SU-DHL-6 (cell line): Measurements from ENCODE around the gene CNTF.
A peak's percentile ranks its signal among the peaks of the same experiment; 100 is the strongest.

Source experiments
- H2AFZ ChIP-seq: fragments of 200-600 bp; sonication (generic); 2 replicates; pipeline ENCODE4 v1.6.1; 2014; ENCODE audit warnings: low read depth, mild to moderate bottlenecking, moderate library complexity, mixed read lengths, antibody characterized with exemption, low read length; ENCODE audit not compliant: severe bottlenecking
- H3F3A ChIP-seq: fragments of 200-600 bp; shearing (Covaris generic); 2 replicates; pipeline ENCODE4 v1.6.0; 2016; ENCODE audit warnings: antibody characterized with exemption, mild to moderate bottlenecking; ENCODE audit not compliant: insufficient read depth
- H3K27ac ChIP-seq: fragments of 200-600 bp; sonication (generic); 2 replicates; pipeline ENCODE4 v1.5.1; 2016; ENCODE audit warnings: low read depth, mild to moderate bottlenecking, low read length, moderate library complexity, mixed read lengths
- H3K27me3 ChIP-seq: fragments of 200-600 bp; sonication (generic), shearing (Covaris generic); 2 replicates; pipeline ENCODE4 v1.6.0; 2014; ENCODE audit warnings: mild to moderate bottlenecking, low read length
- H3K36me3 ChIP-seq: fragments of 200-600 bp; sonication (generic); 2 replicates; pipeline ENCODE4 v1.6.1; 2014; ENCODE audit warnings: mild to moderate bottlenecking, low read length, mixed read lengths
- H3K4me2 ChIP-seq: fragments of 300-600, 200-600 bp; shearing (Covaris generic), sonication (generic); 2 replicates; pipeline ENCODE4 v1.6.0; 2014; ENCODE audit warnings: low read length, low read depth, mild to moderate bottlenecking; ENCODE audit not compliant: poor library complexity, severe bottlenecking
- H3K4me3 ChIP-seq: fragments of 200-600 bp; sonication (generic); 2 replicates; pipeline ENCODE4 v1.5.1; 2014; ENCODE audit warnings: antibody characterized with exemption, low read length, mild to moderate bottlenecking, mixed read lengths; ENCODE audit not compliant: insufficient read depth, poor library complexity, severe bottlenecking
- H3K79me2 ChIP-seq: fragments of 200-600 bp; sonication (generic); 2 replicates; pipeline ENCODE4 v1.6.1; 2014; ENCODE audit warnings: mild to moderate bottlenecking, low read length, moderate library complexity; ENCODE audit not compliant: insufficient read depth
- H3K9ac ChIP-seq: fragments of 200-600 bp; sonication (generic); 2 replicates; pipeline ENCODE4 v1.7.0; 2014; ENCODE audit warnings: mild to moderate bottlenecking, low read length
- H3K9me2 ChIP-seq: fragments of 200-600 bp; sonication (generic); replicated peaks from 2 replicates; pipeline ENCODE4 v1.6.1; 2014; ENCODE audit warnings: low read length; ENCODE audit not compliant: insufficient read depth
- H3K9me3 ChIP-seq: fragments of 200-600 bp; sonication (generic); 2 replicates; pipeline ENCODE4 v1.6.1; 2014; ENCODE audit warnings: low read length, mixed read lengths; ENCODE audit not compliant: insufficient read depth
- H4K20me1 ChIP-seq: fragments of 200-600 bp; sonication (generic); 2 replicates; pipeline ENCODE4 v1.6.1; 2014; ENCODE audit warnings: low read depth, mild to moderate bottlenecking, antibody characterized with exemption, low read length, moderate library complexity, mixed read lengths
- CTCF ChIP-seq: fragments of 200-600 bp; sonication (generic); IDR thresholded peaks from one replicate; pipeline ENCODE4 v1.5.1; 2017; ENCODE audit warnings: antibody characterized with exemption, mild to moderate bottlenecking, low read length, moderate library complexity; ENCODE audit not compliant: insufficient read depth, poor library complexity, severe bottlenecking
- EZH2phosphoT487 ChIP-seq: fragments of 200-600 bp; sonication (generic), shearing (Covaris generic); conservative IDR thresholded peaks from 2 replicates; pipeline ENCODE4 v1.6.1; 2018; ENCODE audit warnings: mild to moderate bottlenecking, antibody characterized with exemption, low read length, moderate library complexity, mixed read lengths

Gene CNTF

GRCh38 chr11:58652726-58653280, 30.3 kb downstream of the CNTF start:
- no peak overlapping the region for H3K4me2 ChIP-seq
- no peak for TF ChIP-seq EZH2phosphoT487
- no peak for TF ChIP-seq CTCF
- no peaks in the 10 kb centered on the region for H3K27me3 ChIP-seq
- no peak overlapping the region for H2AFZ ChIP-seq
- no peaks in the 10 kb centered on the region for H3K36me3 ChIP-seq
- H4K20me1 ChIP-seq = no peaks in the 10 kb centered on the region
- no peaks in the 10 kb centered on the region for H3K79me2 ChIP-seq
- no peaks in the 10 kb centered on the region for H3K9me3 ChIP-seq
- H3K27ac ChIP-seq = no peak overlapping the region
- H3K9ac ChIP-seq = no peak overlapping the region
- no peaks in the 10 kb centered on the region for H3F3A ChIP-seq
- no peak overlapping the region for H3K4me3 ChIP-seq
- H3K9me2 ChIP-seq = no peaks in the 10 kb centered on the region

- Histone ChIP-seq H3K9me2 (no peaks in the 10 kb centered on the region), H3K27me3 (no peaks in the 10 kb centered on the region), H3K36me3 (no peaks in the 10 kb centered on the region), H3K4me3 (no peak overlapping the region), H3F3A (no peaks in the 10 kb centered on the region), H3K9ac (no peak overlapping the region), H3K9me3 (no peaks in the 10 kb centered on the region), H3K4me2 (no peak overlapping the region), H3K27ac (no peak overlapping the region), H4K20me1 (no peaks in the 10 kb centered on the region), H3K79me2 (no peaks in the 10 kb centered on the region), H2AFZ (peak overlapping the region; percentile 28)
- peak; percentile 95 for TF ChIP-seq CTCF
- no peak for TF ChIP-seq EZH2phosphoT487
These were observed 31.8 kb downstream of the CNTF start for GRCh38 chr11:58654079-58654907.

- no peaks in the 10 kb centered on the region for H3K9me2 ChIP-seq
- H3F3A ChIP-seq = no peaks in the 10 kb centered on the region
- TF ChIP-seq CTCF (no peak), EZH2phosphoT487 (no peak)
- H3K9ac ChIP-seq = no peak overlapping the region
- no peak overlapping the region for H3K27ac ChIP-seq
- no peak overlapping the region for H3K4me3 ChIP-seq
- no peaks in the 10 kb centered on the region for H3K9me3 ChIP-seq
- H3K36me3 ChIP-seq = no peaks in the 10 kb centered on the region
- no peak overlapping the region for H3K4me2 ChIP-seq
- no peak overlapping the region for H2AFZ ChIP-seq
- H4K20me1 ChIP-seq = no peaks in the 10 kb centered on the region
- no peaks in the 10 kb centered on the region for H3K79me2 ChIP-seq
- no peaks in the 10 kb centered on the region for H3K27me3 ChIP-seq
These were observed 32.4 kb downstream of the CNTF start for GRCh38 chr11:58654908-58655296.
